ENCODE results near the gene GALNTL6. TPM values are rescaled to one million over a fixed set of nuclear protein-coding genes. Genes with fewer than 3 reads are reported as not detected.

Gene GALNTL6
- total and polyA plus RNA-seq, 4 donors: 6.1 to 25.4 (median 22.5) TPM

DNA sequence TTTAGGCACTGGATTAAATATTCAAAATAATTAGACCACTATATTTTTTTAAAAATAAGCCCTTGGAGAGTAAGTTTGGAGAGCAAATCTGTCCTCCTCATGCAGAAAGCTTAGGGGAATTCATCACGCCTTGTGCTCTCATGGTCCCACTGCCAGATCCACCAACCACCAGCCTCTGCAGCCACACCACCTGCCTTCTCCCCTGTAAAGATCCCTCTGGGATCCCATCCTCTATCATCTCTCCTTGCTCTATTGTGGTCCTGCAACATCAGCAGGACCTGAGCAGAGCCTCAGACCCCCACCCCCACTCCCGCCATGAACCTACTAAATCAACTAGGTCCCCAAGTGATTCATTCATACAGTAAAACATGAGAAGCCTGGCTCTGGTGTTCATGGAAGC is 872.8 kb downstream of the GALNTL6 start:
- Histone ChIP-seq H3K9me3 (ENCODE audit: control insufficient read depth, insufficient read depth, low read length) (no peaks in the 10 kb centered on the region), H3K36me3 (ENCODE audit: control insufficient read depth, insufficient read depth, low read length) (no peaks in the 10 kb centered on the region), H3K4me3 (ENCODE audit: low read depth, low read length) (no peak overlapping the region), H3K27me3 (ENCODE audit: control insufficient read depth, insufficient read depth, low read length) (no peaks in the 10 kb centered on the region), H3K4me1 (ENCODE audit: control insufficient read depth, insufficient read depth, low read length) (no peaks in the 10 kb centered on the region), H3K27ac (ENCODE audit: low read depth, low read length) (no peak overlapping the region)
- DNase-seq (ENCODE audit: low read depth in 4 of 6, low spot score in 6 of 6): no peak
- 100% methylated on average over 1 of the region's 2 CpGs for WGBS (ENCODE audit: insufficient coverage)

DNA sequence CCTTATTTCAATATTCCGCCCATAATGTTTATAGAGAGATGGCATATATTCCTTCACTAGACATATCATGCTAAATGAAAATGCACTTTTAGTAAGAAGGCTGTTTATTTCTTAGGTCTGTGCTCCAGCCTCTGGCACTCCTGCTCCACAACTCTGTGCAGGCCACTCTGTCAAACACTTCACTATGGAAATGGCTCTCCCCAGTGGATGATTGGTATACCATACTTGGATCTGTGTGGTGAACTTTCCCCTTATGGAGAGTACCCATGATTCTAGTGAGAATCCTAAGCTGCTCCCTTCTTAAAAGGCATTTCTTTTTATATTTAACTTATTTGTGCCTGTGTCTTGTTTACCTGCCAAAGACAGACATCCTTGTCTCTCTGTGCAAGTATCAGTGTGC is 875.3 kb downstream of the GALNTL6 start:
- Histone ChIP-seq H3K36me3 (ENCODE audit: control insufficient read depth, insufficient read depth, low read length) (no peaks in the 10 kb centered on the region), H3K27me3 (ENCODE audit: control insufficient read depth, insufficient read depth, low read length) (no peaks in the 10 kb centered on the region), H3K27ac (ENCODE audit: low read depth, low read length) (no peak overlapping the region), H3K9me3 (ENCODE audit: control insufficient read depth, insufficient read depth, low read length) (no peaks in the 10 kb centered on the region), H3K4me1 (ENCODE audit: control insufficient read depth, insufficient read depth, low read length) (no peaks in the 10 kb centered on the region), H3K4me3 (ENCODE audit: low read depth, low read length) (no peak overlapping the region)
- no CpG with 5 or more reads among the region's 1 CpG for whole genome bisulfite sequencing (ENCODE audit: insufficient coverage)
- DNase-seq (ENCODE audit: low read depth in 4 of 6, low spot score in 6 of 6): no peak

DNA sequence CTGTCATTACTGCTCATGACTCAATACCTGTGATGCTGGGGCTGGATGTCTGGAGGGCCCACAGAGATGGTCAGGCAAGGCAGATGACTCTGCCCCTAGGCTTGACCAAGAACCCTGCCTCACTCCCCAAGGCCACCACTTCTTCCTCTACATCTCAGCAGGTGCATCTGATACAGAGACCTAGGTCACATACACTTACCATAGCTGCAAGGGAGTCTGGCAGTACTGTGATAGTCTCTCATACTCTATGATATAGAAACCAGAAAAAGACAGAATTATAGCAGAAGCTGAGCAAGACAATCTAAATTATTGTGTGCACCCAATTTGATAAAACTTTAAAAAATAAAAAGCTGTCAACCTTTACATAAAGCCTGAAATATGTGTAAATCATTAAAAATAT is 878.3 kb downstream of the GALNTL6 start:
- no peak overlapping the region for H3K27ac ChIP-seq (ENCODE audit: low read depth, low read length)
- DNase-seq (ENCODE audit: low read depth in 4 of 6, low spot score in 6 of 6): no peak
- H3K9me3 ChIP-seq (ENCODE audit: control insufficient read depth, insufficient read depth, low read length): no peaks in the 10 kb centered on the region
- no peaks in the 10 kb centered on the region for H3K27me3 ChIP-seq (ENCODE audit: control insufficient read depth, insufficient read depth, low read length)
- H3K36me3 ChIP-seq (ENCODE audit: control insufficient read depth, insufficient read depth, low read length): no peaks in the 10 kb centered on the region
- no peak overlapping the region for H3K4me3 ChIP-seq (ENCODE audit: low read depth, low read length)
- no peaks in the 10 kb centered on the region for H3K4me1 ChIP-seq (ENCODE audit: control insufficient read depth, insufficient read depth, low read length)

DNA sequence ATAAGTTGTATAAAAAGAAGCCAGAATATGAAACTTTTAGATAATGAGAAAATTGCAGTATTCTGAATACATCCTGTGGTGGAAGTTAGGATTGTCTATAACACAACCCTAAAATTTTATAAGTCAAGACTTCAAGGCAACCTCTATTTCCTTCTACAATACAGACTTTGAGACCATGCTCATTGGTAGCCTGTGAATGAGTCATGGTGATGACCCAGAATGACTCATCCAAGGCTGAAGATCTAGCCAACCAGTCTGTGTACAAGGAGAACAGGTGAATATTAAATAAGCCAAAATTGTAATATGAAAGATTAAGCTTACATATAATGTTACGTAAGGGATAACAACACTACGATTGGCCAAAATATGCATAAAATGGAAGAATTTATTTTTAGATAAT is 879.5 kb downstream of the GALNTL6 start:
- H3K27me3 ChIP-seq (ENCODE audit: control insufficient read depth, insufficient read depth, low read length): no peaks in the 10 kb centered on the region
- no peaks in the 10 kb centered on the region for H3K9me3 ChIP-seq (ENCODE audit: control insufficient read depth, insufficient read depth, low read length)
- H3K36me3 ChIP-seq (ENCODE audit: control insufficient read depth, insufficient read depth, low read length): no peaks in the 10 kb centered on the region
- H3K4me3 ChIP-seq (ENCODE audit: low read depth, low read length): no peak overlapping the region
- H3K27ac ChIP-seq (ENCODE audit: low read depth, low read length): no peak overlapping the region
- DNase-seq (ENCODE audit: low read depth in 4 of 6, low spot score in 6 of 6): no peak
- no peaks in the 10 kb centered on the region for H3K4me1 ChIP-seq (ENCODE audit: control insufficient read depth, insufficient read depth, low read length)
- WGBS (ENCODE audit: insufficient coverage): no CpG with 5 or more reads among the region's 2 CpGs

DNA sequence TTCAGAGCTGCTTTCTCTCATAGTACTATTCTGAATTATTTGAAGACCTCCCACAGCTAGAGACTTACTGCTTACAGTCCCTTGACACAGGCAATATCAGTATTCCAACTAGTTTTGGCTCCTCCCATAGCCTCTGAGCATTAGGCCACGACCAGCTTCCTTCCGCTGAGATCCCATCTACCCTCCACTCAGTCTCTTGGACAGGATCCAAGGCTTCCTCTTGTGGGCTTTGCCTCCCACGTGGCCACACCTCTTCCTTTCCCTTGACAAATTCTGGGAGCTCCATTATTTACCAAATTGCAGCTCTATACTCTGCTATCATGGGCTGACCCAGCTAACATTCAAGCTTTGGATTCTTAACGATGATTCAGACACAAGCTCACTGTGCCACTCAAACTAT is 885.1 kb downstream of the GALNTL6 start:
- no peaks in the 10 kb centered on the region for H3K27me3 ChIP-seq (ENCODE audit: control insufficient read depth, insufficient read depth, low read length)
- WGBS (ENCODE audit: insufficient coverage): 27% methylated on average over 3 of the region's 4 CpGs
- no peaks in the 10 kb centered on the region for H3K4me1 ChIP-seq (ENCODE audit: control insufficient read depth, insufficient read depth, low read length)

DNA sequence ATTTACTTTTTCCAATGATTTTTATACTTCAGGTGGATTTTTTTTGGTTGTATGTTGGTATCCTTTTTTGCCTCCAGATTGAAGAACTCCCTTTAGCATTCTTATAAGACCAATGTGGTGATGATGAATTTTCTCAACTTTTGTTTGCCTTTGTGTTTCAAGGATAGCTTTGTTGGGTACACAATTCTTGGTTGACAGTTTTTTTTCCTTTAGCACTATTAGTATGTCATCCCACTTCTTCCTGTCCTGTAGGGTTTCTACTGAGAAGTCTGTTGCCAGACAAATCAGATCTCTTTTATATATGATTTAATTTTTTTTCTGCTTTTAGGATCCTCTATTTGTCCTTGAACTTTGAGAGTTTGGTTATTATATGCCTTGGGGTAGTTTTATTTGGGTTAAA is 892.4 kb downstream of the GALNTL6 start:
- Histone ChIP-seq H3K9me3 (ENCODE audit: control insufficient read depth, insufficient read depth, low read length) (peaks cover 10% of the 10 kb centered on the region), H3K4me3 (ENCODE audit: low read depth, low read length) (no peak overlapping the region), H3K4me1 (ENCODE audit: control insufficient read depth, insufficient read depth, low read length) (no peaks in the 10 kb centered on the region), H3K27ac (ENCODE audit: low read depth, low read length) (no peak overlapping the region), H3K36me3 (ENCODE audit: control insufficient read depth, insufficient read depth, low read length) (no peaks in the 10 kb centered on the region), H3K27me3 (ENCODE audit: control insufficient read depth, insufficient read depth, low read length) (no peaks in the 10 kb centered on the region)
- no peak for DNase-seq (ENCODE audit: low read depth in 4 of 6, low spot score in 6 of 6)

More for the DNA sequence above, 885.1 kb downstream of the GALNTL6 start:
- Histone ChIP-seq H3K4me3 (ENCODE audit: low read depth, low read length) (no peak overlapping the region), H3K27ac (ENCODE audit: low read depth, low read length) (no peak overlapping the region), H3K9me3 (ENCODE audit: control insufficient read depth, insufficient read depth, low read length) (no peaks in the 10 kb centered on the region), H3K36me3 (ENCODE audit: control insufficient read depth, insufficient read depth, low read length) (no peaks in the 10 kb centered on the region)
- DNase-seq (ENCODE audit: low read depth in 4 of 6, low spot score in 6 of 6): no peak

DNA sequence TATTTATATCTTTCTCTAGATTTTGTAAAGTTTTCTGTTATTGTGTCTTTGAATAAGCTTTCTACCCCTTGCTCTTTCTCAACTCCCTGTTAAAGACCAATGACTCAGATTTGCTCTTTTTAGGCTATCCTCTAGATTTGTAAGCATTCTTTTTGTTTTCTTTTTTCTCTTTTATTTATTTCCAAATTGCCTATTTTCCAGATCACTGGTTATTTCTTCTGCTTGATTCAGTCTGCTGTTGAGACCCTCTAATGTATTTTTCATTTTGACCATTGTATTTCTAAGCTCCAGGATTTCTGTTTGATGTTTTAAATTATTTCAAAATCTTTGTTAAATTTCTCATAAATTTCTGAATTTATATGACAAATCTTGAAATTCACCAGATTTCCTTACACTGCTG is 892.8 kb downstream of the GALNTL6 start:
- H3K27me3 ChIP-seq (ENCODE audit: control insufficient read depth, insufficient read depth, low read length): no peaks in the 10 kb centered on the region
- no peak overlapping the region for H3K27ac ChIP-seq (ENCODE audit: low read depth, low read length)
- no peaks in the 10 kb centered on the region for H3K4me1 ChIP-seq (ENCODE audit: control insufficient read depth, insufficient read depth, low read length)
- no peaks in the 10 kb centered on the region for H3K36me3 ChIP-seq (ENCODE audit: control insufficient read depth, insufficient read depth, low read length)
- no peak for DNase-seq (ENCODE audit: low read depth in 4 of 6, low spot score in 6 of 6)
- H3K4me3 ChIP-seq (ENCODE audit: low read depth, low read length): no peak overlapping the region
- H3K9me3 ChIP-seq (ENCODE audit: control insufficient read depth, insufficient read depth, low read length): peaks cover 10% of the 10 kb centered on the region

DNA sequence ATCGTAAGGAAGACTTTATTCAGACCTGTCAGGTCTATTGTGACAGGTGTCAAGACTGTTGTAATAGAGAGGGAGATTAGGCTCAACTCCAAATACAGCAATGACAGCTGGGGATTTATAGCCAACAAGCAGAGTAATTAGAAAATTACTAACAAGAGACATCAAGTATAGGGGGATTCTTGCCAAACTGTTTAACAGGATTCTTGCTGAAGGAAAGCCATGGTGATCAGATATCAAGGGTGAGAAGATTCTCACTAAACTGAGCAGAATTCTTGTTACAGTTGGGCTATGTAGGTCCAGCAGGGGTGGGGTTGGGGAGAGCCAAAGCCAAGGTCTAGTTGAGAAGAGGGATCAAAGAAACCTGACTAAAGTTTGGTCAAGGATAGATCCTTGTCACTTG is 894.4 kb downstream of the GALNTL6 start:
- DNase-seq (ENCODE audit: low read depth in 4 of 6, low spot score in 6 of 6): peak in 1 of 6 donors; percentile 4
- no peak overlapping the region for H3K4me3 ChIP-seq (ENCODE audit: low read depth, low read length)
- no peaks in the 10 kb centered on the region for H3K27me3 ChIP-seq (ENCODE audit: control insufficient read depth, insufficient read depth, low read length)
- H3K4me1 ChIP-seq (ENCODE audit: control insufficient read depth, insufficient read depth, low read length): no peaks in the 10 kb centered on the region
- H3K27ac ChIP-seq (ENCODE audit: low read depth, low read length): no peak overlapping the region
- WGBS (ENCODE audit: insufficient coverage): 60% methylated on average over 1 of the region's 1 CpG
- H3K9me3 ChIP-seq (ENCODE audit: control insufficient read depth, insufficient read depth, low read length): peaks cover 10% of the 10 kb centered on the region
- no peaks in the 10 kb centered on the region for H3K36me3 ChIP-seq (ENCODE audit: control insufficient read depth, insufficient read depth, low read length)

DNA sequence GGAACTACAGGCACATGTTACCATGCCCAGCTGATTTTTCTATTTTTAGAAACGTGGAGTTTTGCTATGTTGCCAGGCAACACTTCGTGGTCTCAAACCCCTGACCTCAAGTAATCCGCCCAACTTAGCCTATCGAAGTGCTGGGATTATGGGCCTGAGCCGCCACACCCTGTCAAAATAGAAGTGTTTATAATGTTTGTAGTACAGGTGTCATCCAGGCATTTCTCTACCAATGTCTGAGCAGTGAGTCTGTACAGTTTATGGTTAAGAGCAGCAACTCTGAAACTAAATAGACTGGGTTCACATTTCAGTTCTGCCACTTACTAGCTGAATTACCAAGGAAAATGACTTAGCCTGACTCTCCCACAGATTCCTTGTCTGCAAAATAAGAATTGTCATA is 895.0 kb downstream of the GALNTL6 start:
- 65% methylated on average over 3 of the region's 5 CpGs for WGBS (ENCODE audit: insufficient coverage)

DNA sequence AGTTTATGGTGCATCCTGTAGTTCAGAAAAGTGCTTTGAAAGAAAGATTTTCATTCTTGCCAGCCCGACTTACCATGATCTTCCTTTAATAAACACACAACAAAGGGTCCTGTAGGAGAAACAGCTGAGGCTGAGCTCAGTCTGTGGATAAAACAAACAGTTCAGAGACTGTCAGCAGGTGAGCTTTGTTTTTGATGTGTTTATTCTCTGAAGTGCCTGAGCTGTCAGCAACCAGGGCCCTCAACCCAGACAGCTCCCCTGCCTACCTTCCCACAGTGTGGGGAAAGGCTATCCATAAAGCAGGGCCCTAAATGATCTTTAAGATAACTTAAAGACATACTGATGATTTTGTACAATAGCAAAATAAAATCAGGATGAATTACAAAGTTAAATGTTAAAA is 896.2 kb downstream of the GALNTL6 start:
- Histone ChIP-seq H3K4me1 (ENCODE audit: control insufficient read depth, insufficient read depth, low read length) (no peaks in the 10 kb centered on the region), H3K36me3 (ENCODE audit: control insufficient read depth, insufficient read depth, low read length) (no peaks in the 10 kb centered on the region), H3K27ac (ENCODE audit: low read depth, low read length) (no peak overlapping the region), H3K4me3 (ENCODE audit: low read depth, low read length) (no peak overlapping the region), H3K27me3 (ENCODE audit: control insufficient read depth, insufficient read depth, low read length) (no peaks in the 10 kb centered on the region), H3K9me3 (ENCODE audit: control insufficient read depth, insufficient read depth, low read length) (peaks cover 10% of the 10 kb centered on the region)
- WGBS (ENCODE audit: insufficient coverage): no CpG with 5 or more reads among the region's 1 CpG
- DNase-seq (ENCODE audit: low read depth in 4 of 6, low spot score in 6 of 6): peak in 1 of 6 donors; percentile 3

More for the DNA sequence above, 895.0 kb downstream of the GALNTL6 start:
- H3K27me3 ChIP-seq (ENCODE audit: control insufficient read depth, insufficient read depth, low read length): no peaks in the 10 kb centered on the region
- no peaks in the 10 kb centered on the region for H3K36me3 ChIP-seq (ENCODE audit: control insufficient read depth, insufficient read depth, low read length)
- H3K4me3 ChIP-seq (ENCODE audit: low read depth, low read length): no peak overlapping the region
- H3K4me1 ChIP-seq (ENCODE audit: control insufficient read depth, insufficient read depth, low read length): no peaks in the 10 kb centered on the region
- H3K9me3 ChIP-seq (ENCODE audit: control insufficient read depth, insufficient read depth, low read length): peaks cover 10% of the 10 kb centered on the region
- no peak overlapping the region for H3K27ac ChIP-seq (ENCODE audit: low read depth, low read length)
- DNase-seq (ENCODE audit: low read depth in 4 of 6, low spot score in 6 of 6): no peak
